Measurements from ENCODE around the gene CELF5.

The CELF5 gene

DNA sequence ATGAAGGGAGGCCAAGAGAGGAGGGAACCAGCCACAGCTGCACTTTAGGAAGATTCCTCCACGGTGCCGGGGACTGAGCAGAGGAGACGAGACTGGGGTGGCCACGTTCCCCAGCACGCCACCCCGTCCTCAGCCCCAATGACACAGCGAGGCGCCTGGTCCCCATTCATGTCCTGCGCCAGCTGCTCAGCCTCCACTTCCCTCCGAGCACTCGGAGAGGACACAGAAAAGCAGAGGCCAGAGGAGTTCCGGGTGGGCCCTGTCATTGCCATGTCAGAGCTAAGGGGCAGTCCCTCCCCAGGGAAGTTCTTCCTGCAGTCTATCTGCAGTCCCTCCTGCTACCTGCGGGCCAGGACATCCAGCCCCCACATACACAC, 88.7 kb downstream of the CELF5 start:
- TF ChIP-seq, protein P1, sequence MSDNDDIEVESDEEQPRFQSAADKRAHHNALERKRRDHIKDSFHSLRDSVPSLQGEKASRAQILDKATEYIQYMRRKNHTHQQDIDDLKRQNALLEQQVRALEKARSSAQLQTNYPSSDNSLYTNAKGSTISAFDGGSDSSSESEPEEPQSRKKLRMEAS (IDR thresholded peaks at IDR 0.05), result no peak
- TF ChIP-seq TEAD4 (IDR thresholded peaks at IDR 0.05), result no peak
- TF ChIP-seq EP300 (IDR thresholded peaks at IDR 0.05; ENCODE audit: borderline replicate concordance), result no peak
- TF ChIP-seq, protein P2, sequence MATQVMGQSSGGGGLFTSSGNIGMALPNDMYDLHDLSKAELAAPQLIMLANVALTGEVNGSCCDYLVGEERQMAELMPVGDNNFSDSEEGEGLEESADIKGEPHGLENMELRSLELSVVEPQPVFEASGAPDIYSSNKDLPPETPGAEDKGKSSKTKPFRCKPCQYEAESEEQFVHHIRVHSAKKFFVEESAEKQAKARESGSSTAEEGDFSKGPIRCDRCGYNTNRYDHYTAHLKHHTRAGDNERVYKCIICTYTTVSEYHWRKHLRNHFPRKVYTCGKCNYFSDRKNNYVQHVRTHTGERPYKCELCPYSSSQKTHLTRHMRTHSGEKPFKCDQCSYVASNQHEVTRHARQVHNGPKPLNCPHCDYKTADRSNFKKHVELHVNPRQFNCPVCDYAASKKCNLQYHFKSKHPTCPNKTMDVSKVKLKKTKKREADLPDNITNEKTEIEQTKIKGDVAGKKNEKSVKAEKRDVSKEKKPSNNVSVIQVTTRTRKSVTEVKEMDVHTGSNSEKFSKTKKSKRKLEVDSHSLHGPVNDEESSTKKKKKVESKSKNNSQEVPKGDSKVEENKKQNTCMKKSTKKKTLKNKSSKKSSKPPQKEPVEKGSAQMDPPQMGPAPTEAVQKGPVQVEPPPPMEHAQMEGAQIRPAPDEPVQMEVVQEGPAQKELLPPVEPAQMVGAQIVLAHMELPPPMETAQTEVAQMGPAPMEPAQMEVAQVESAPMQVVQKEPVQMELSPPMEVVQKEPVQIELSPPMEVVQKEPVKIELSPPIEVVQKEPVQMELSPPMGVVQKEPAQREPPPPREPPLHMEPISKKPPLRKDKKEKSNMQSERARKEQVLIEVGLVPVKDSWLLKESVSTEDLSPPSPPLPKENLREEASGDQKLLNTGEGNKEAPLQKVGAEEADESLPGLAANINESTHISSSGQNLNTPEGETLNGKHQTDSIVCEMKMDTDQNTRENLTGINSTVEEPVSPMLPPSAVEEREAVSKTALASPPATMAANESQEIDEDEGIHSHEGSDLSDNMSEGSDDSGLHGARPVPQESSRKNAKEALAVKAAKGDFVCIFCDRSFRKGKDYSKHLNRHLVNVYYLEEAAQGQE (IDR thresholded peaks at IDR 0.05; ENCODE audit: low read depth), result no peak
- no peak for TF ChIP-seq TAF1 (IDR thresholded peaks at IDR 0.05; ENCODE audit: low read depth)

DNA sequence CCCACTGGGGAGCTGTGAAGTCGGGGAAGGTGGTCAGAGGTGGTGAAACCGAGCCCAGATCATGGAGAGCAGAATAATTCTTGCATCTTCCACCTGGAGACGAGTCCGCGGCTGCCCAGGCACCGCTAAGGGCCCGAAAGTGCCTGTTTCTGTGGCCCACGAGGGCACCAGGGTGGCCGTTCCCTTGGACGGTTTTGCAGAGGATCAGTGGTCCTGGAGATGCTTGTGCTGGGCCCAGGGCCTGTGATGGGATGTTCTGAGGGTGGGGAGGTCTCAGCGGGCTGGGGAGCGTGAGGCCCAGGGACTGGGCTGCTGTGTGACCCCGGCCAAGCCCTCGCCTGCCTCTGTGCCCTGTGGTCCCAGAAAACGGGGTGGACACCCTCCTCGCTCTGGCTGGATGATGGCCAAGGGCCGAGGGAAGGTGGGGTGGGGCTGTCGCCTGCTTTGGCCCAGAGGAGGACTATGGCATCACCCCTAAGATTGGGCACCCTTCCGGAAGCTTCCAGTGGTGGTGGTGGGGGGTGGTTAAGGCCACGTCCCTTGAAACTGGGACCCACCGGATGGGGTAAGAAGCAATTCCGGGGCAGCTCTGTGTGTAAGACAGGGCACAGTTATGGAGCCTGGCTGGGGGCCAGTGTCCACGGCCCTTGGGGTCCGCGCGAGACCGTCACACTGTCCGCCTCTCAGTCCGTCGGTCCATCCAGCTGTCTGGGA, 90.7 kb downstream of the CELF5 start:
- TF ChIP-seq TCF12 (IDR thresholded peaks at IDR 0.05; ENCODE audit: low read depth), result no peak
- TF ChIP-seq, protein P1 (IDR thresholded peaks at IDR 0.05), result no peak
- TF ChIP-seq, protein P3, sequence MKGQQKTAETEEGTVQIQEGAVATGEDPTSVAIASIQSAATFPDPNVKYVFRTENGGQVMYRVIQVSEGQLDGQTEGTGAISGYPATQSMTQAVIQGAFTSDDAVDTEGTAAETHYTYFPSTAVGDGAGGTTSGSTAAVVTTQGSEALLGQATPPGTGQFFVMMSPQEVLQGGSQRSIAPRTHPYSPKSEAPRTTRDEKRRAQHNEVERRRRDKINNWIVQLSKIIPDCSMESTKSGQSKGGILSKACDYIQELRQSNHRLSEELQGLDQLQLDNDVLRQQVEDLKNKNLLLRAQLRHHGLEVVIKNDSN (IDR thresholded peaks at IDR 0.05), result no peak
- no peak for TF ChIP-seq TEAD4 (IDR thresholded peaks at IDR 0.05)
- TF ChIP-seq EGR1 (IDR thresholded peaks at IDR 0.05), result no peak
- TF ChIP-seq YY1 (IDR thresholded peaks at IDR 0.05; ENCODE audit: low read depth), result no peak
- TF ChIP-seq FOXM1 (IDR thresholded peaks at IDR 0.05; ENCODE audit: borderline replicate concordance, low read depth), result no peak
- TF ChIP-seq CEBPB (IDR thresholded peaks at IDR 0.05), result no peak
- TF ChIP-seq NFIC (IDR thresholded peaks at IDR 0.05), result no peak
- TF ChIP-seq, protein P2 (IDR thresholded peaks at IDR 0.05; ENCODE audit: low read depth), result no peak
- no peak for TF ChIP-seq TAF1 (IDR thresholded peaks at IDR 0.05; ENCODE audit: low read depth)
- TF ChIP-seq RAD21 (IDR thresholded peaks at IDR 0.05; ENCODE audit: low read depth), result no peak
- TF ChIP-seq EP300 (IDR thresholded peaks at IDR 0.05; ENCODE audit: borderline replicate concordance), result no peak
- no peak for TF ChIP-seq ZBTB7A (IDR thresholded peaks at IDR 0.05; ENCODE audit: low read depth)
- TF ChIP-seq CREB1 (IDR thresholded peaks at IDR 0.05; ENCODE audit: low read depth), result no peak

DNA sequence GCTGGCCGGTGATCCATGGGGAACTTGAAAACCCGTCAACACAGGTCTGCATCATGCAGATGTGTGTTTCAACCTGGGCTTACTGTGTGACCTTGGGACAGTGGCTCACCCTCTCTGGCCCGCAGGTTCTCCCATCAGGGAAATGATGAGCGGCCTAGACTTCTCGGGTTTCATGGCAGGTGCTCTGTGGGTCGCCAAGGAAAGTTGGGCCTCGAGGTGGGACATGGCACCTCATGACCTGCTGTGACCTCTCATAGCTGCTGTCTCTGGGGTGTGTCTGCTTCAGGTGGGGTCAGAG, 91.2 kb downstream of the CELF5 start:
- TF ChIP-seq, protein P3 (IDR thresholded peaks at IDR 0.05), result no peak
- TF ChIP-seq NFIC (IDR thresholded peaks at IDR 0.05) (no peak), CEBPB (IDR thresholded peaks at IDR 0.05) (no peak), ZBTB7A (IDR thresholded peaks at IDR 0.05; ENCODE audit: low read depth) (no peak), TEAD4 (IDR thresholded peaks at IDR 0.05) (no peak), RAD21 (IDR thresholded peaks at IDR 0.05; ENCODE audit: low read depth) (no peak), TAF1 (IDR thresholded peaks at IDR 0.05; ENCODE audit: low read depth) (no peak), FOXM1 (IDR thresholded peaks at IDR 0.05; ENCODE audit: borderline replicate concordance, low read depth) (no peak), EP300 (IDR thresholded peaks at IDR 0.05; ENCODE audit: borderline replicate concordance) (no peak), YY1 (IDR thresholded peaks at IDR 0.05; ENCODE audit: low read depth) (no peak), EGR1 (IDR thresholded peaks at IDR 0.05) (no peak), TCF12 (IDR thresholded peaks at IDR 0.05; ENCODE audit: low read depth) (no peak), CREB1 (IDR thresholded peaks at IDR 0.05; ENCODE audit: low read depth) (no peak)
- TF ChIP-seq, protein P2 (IDR thresholded peaks at IDR 0.05; ENCODE audit: low read depth), result no peak
- TF ChIP-seq, protein P1 (IDR thresholded peaks at IDR 0.05), result no peak

DNA sequence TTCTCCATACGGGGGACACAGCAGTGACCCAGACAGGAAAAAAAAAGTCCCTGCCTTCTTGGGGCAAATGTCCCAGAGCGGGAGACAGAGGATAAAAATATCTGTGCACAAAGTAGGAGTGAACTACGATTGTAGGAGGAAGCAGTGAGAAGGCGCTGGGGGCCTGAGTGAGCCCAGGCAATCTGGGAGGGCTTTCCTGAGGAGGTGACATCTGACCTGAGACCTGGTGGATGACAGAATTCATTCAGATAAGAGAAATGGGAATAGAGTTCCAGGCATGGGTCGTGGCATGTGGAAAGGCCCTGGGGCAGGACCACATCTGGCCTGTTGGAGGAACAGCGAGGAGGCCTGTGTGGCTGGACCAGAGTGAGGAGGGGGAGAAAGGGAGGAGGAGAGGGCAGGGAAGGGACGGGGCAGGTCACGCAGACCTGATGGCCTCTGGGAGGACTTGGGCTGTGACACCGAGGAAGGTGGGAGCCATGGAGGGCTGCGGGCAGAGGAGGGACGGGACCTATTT, 91.7 kb downstream of the CELF5 start:
- TF ChIP-seq EGR1 (IDR thresholded peaks at IDR 0.05), result no peak
- no peak for TF ChIP-seq EP300 (IDR thresholded peaks at IDR 0.05; ENCODE audit: borderline replicate concordance)
- TF ChIP-seq, protein P3 (IDR thresholded peaks at IDR 0.05), result no peak
- no peak for TF ChIP-seq TCF12 (IDR thresholded peaks at IDR 0.05; ENCODE audit: low read depth)
- TF ChIP-seq ZBTB7A (IDR thresholded peaks at IDR 0.05; ENCODE audit: low read depth), result no peak
- no peak for TF ChIP-seq CEBPB (IDR thresholded peaks at IDR 0.05)
- TF ChIP-seq, protein P1 (IDR thresholded peaks at IDR 0.05), result no peak
- TF ChIP-seq CREB1 (IDR thresholded peaks at IDR 0.05; ENCODE audit: low read depth), result no peak
- TF ChIP-seq TEAD4 (IDR thresholded peaks at IDR 0.05), result no peak
- no peak for TF ChIP-seq YY1 (IDR thresholded peaks at IDR 0.05; ENCODE audit: low read depth)
- TF ChIP-seq NFIC (IDR thresholded peaks at IDR 0.05), result no peak
- TF ChIP-seq, protein P2 (IDR thresholded peaks at IDR 0.05; ENCODE audit: low read depth), result no peak
- TF ChIP-seq RAD21 (IDR thresholded peaks at IDR 0.05; ENCODE audit: low read depth), result no peak
- no peak for TF ChIP-seq FOXM1 (IDR thresholded peaks at IDR 0.05; ENCODE audit: borderline replicate concordance, low read depth)
- no peak for TF ChIP-seq TAF1 (IDR thresholded peaks at IDR 0.05; ENCODE audit: low read depth)

Data from Ishikawa (cell line).